Neural crest cell (in vitro differentiated cells): Measurements from ENCODE around the gene CD52. TPM values are rescaled to one million over a fixed set of nuclear protein-coding genes. Genes with fewer than 3 reads are reported as not detected.

Experiments used
- DNase-seq: peaks from one replicate; pipeline ENCODE4 v3.0.0; 2021; ENCODE audit warnings: low read depth, mixed read lengths, low spot score
- H3K27ac Mint-ChIP-seq: one replicate; pipeline ENCODE4 v1.8.0; 2021; ENCODE audit warnings: mild to moderate bottlenecking, mixed read lengths; ENCODE audit not compliant: unreplicated experiment
- H3K27me3 Mint-ChIP-seq: 2 replicates; pipeline ENCODE4 v1.8.0; 2021; ENCODE audit warnings: low read depth, mild to moderate bottlenecking, mixed read lengths
- H3K36me3 Mint-ChIP-seq: 2 replicates; pipeline ENCODE4 v1.8.0; 2021; ENCODE audit warnings: low read depth, mild to moderate bottlenecking, mixed read lengths
- H3K4me1 Mint-ChIP-seq: 2 replicates; pipeline ENCODE4 v1.8.0; 2021; ENCODE audit warnings: mixed read lengths
- H3K4me3 Mint-ChIP-seq: one replicate; pipeline ENCODE4 v1.8.0; 2021; ENCODE audit warnings: mild to moderate bottlenecking, mixed read lengths
- H3K9me3 Mint-ChIP-seq: 2 replicates; pipeline ENCODE4 v1.8.0; 2021; ENCODE audit warnings: mixed read lengths
- CTCF ChIP-seq: fragments of 200-600 bp; sonication (generic); conservative IDR thresholded peaks from 2 replicates; pipeline ENCODE4 v1.5.0; 2021; ENCODE audit warnings: antibody characterized with exemption, mild to moderate bottlenecking
- total RNA-seq: library from RNA; stranded (reverse); gene quantifications from 2 replicates; pipeline ENCODE4 v1.2.1, GENCODE V29; 2021

CD52 gene
- total RNA-seq, 1 donor from 2014 or later: not detected

DNA sequence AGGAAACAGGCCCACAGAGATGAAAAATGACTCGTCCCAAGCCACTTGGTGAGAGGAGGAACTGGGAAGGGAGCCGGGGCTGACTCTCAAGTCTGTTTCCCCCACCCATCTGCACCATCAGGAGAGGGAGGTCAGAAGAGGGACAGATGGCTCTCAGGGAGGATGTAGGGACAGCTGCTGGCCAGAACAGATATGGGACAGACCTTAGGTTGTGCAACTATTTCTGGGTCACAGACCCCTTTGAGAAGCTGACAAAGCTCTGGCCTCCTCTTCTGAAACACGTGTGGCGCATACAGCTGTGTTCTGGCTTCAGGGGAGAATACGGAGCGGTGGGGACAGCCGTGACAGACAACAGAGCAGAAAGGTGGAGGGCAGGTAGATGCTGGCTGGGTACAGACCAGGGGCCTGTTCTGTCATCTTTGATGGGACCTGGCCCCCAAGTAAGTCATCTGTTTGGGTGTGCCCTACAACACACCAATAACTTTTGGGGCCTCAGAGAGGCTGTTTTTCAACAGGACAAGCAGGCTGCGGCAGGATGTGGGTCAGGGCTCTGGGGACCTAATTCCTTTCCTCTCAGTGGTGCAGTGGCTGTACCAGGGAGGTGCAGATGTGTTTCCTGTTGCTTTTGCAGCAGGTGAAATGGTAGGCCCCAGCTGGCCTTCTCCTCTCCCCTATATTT lies 30.6 kb upstream of the CD52 start:
- DNase-seq: no peak
- TF ChIP-seq CTCF: no peak
- H3K9me3 Mint-ChIP-seq: no peaks in the 10 kb centered on the region
- H3K36me3 Mint-ChIP-seq: no peaks in the 10 kb centered on the region
- H3K27me3 Mint-ChIP-seq: no peaks in the 10 kb centered on the region
- H3K27ac Mint-ChIP-seq: no peak overlapping the region
- H3K4me3 Mint-ChIP-seq: peak overlapping the region; percentile 3
- peaks cover 65% of the 10 kb centered on the region for H3K4me1 Mint-ChIP-seq

- Mint-ChIP-seq H3K36me3 (no peaks in the 10 kb centered on the region), H3K9me3 (no peaks in the 10 kb centered on the region), H3K27ac (peak overlapping the region; percentile 20), H3K27me3 (no peaks in the 10 kb centered on the region), H3K4me3 (no peak overlapping the region), H3K4me1 (peaks cover 65% of the 10 kb centered on the region)
- TF ChIP-seq CTCF: no peak
- no peak for DNase-seq
These were observed 29.9 kb upstream of the CD52 start for GRCh38 chr1:26287811-26288210.

DNA sequence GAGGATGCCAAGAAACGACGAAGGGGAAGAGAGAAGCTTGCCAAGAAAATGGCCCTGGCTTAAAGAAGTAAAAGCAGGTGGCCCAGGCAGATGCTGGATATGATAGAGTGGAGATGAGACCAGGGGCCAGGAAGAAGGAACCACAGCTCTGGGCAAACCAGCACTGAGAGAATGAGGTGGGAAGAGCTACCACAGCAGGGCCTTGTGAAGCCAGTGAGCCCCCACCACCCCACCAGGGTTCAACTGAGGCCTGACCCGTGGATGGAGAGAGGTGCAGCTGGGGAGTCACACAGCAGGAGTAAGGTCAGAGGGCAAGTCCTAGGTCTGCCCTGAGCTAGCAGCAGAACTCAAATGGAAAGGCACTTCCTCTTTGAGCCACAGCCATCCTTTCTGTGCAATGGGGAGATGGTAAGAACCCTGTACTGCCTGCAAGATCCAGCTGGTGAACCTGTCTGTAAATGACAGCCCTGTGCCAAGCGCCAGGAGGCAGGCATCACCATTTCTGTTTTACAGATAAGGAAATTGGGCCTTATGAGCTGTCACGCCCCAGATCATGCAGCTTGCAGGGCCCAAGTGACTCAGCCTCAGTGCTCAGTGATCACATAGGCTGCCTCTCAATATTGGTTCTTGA lies 29.3 kb upstream of the CD52 start:
- peaks cover 62% of the 10 kb centered on the region for H3K4me1 Mint-ChIP-seq

GRCh38 chr1:26289158-26290059 lies 28.3 kb upstream of the CD52 start:
- H3K4me1 Mint-ChIP-seq: peaks cover 60% of the 10 kb centered on the region
- no peak overlapping the region for H3K4me3 Mint-ChIP-seq
- H3K27ac Mint-ChIP-seq: no peak overlapping the region
- H3K36me3 Mint-ChIP-seq: no peaks in the 10 kb centered on the region
- H3K9me3 Mint-ChIP-seq: no peaks in the 10 kb centered on the region
- H3K27me3 Mint-ChIP-seq: no peaks in the 10 kb centered on the region
- TF ChIP-seq CTCF: no peak
- no peak for DNase-seq

More for the DNA sequence above, 29.3 kb upstream of the CD52 start:
- H3K36me3 Mint-ChIP-seq: no peaks in the 10 kb centered on the region
- H3K4me3 Mint-ChIP-seq: peak overlapping the region; percentile 0
- H3K27me3 Mint-ChIP-seq: no peaks in the 10 kb centered on the region
- peak overlapping the region; percentile 20 for H3K27ac Mint-ChIP-seq
- no peak for DNase-seq
- TF ChIP-seq CTCF: no peak
- H3K9me3 Mint-ChIP-seq: no peaks in the 10 kb centered on the region

DNA sequence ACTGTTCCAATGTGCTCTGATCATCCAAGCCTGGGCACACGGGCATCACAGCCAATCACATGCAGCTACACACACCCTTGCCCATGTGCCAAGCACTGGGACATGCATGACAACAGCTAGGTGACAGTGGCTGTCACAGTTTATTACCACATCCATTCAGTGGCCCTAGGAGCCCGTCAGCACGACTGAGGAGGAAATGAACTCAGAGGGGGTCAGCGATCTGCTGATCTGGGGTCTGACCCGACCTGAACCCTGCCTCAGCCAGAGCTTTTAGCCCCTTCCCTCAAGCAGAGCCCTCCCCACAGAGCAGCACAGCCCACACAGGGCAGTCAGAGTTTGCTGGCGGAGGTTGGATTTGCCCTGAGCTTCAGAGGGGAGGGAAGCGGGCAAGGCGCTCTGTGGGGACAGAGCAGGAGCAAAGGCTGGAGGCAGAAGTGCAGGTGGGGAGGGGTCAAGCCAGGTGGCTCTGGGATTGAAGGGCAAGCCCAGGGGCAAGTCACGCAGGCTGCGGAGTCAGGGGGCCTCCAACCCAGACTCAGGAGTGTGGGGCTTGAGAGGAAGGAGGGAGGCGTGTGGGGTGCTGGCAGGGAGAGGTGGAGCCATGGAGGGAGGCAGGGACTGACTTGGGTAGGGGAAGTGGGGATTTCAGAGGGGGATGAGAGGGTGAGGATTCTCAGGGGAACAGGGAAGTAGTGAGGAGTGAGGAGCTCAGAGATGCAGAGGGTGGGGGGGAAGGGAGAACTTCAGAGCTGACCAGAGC lies 27.5 kb upstream of the CD52 start:
- no peaks in the 10 kb centered on the region for H3K27me3 Mint-ChIP-seq
- no peaks in the 10 kb centered on the region for H3K36me3 Mint-ChIP-seq
- H3K9me3 Mint-ChIP-seq: no peaks in the 10 kb centered on the region
- H3K4me1 Mint-ChIP-seq: peaks cover 56% of the 10 kb centered on the region
- DNase-seq: no peak
- H3K4me3 Mint-ChIP-seq: no peak overlapping the region
- no peak for TF ChIP-seq CTCF
- H3K27ac Mint-ChIP-seq: peak overlapping the region; percentile 78
